Panc1 (cell line): ENCODE measurements around the gene ZMYM5.

Source experiments
- POLR2AphosphoS5 ChIP-seq: IDR thresholded peaks from 2 replicates; pipeline ENCODE4 v1.6.1; 2012; ENCODE audit warnings: mild to moderate bottlenecking, low read depth, low read length, moderate library complexity
- SIN3A ChIP-seq: IDR thresholded peaks from 2 replicates; pipeline ENCODE4 v1.6.1; 2012; ENCODE audit warnings: low read depth, mild to moderate bottlenecking, low read length, moderate library complexity, borderline replicate concordance; ENCODE audit not compliant: insufficient read depth
- TCF7L2 ChIP-seq: IDR thresholded peaks from 2 replicates; pipeline ENCODE4 v1.6.1; 2011; ENCODE audit warnings: mild to moderate bottlenecking, low read depth, low read length, inconsistent platforms
- TF ChIP-seq, protein P1 (sequence below): fragments of 450-650 bp; IDR thresholded peaks from 2 replicates; pipeline ENCODE4 v1.5.1; 2017; ENCODE audit warnings: mild to moderate bottlenecking
- TF ChIP-seq, protein P2 (sequence below), 2 experiments: IDR thresholded peaks; 2 replicates each; pipeline ENCODE4 v1.6.1; 2011 to 2012; ENCODE audit warnings: low read depth in 2 of 2, control low read depth in 1 of 2, low read length in 1 of 2, mild to moderate bottlenecking in 1 of 2, moderate library complexity in 1 of 2; ENCODE audit not compliant: insufficient read depth in 1 of 2

DNA sequence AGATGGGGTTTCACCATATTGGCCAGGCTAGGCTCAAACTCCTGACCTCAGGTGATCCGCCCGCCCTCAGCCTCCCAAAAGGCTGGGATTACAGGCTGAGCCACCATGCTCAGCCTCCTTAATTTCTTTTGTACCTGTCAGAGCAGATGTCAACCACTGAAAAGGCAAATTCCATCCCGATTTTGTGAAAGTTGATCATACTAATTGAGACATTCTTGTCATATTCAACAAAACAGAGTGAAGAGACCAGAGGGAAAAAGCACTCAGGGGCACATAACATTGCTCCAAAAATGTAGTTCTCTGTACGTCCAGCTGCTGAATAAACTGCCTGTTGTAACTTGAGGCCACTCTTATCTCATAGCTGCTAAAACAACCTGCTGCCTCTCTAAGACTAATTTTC is 53.3 kb downstream of the ZMYM5 start:
- TF ChIP-seq, protein P1, sequence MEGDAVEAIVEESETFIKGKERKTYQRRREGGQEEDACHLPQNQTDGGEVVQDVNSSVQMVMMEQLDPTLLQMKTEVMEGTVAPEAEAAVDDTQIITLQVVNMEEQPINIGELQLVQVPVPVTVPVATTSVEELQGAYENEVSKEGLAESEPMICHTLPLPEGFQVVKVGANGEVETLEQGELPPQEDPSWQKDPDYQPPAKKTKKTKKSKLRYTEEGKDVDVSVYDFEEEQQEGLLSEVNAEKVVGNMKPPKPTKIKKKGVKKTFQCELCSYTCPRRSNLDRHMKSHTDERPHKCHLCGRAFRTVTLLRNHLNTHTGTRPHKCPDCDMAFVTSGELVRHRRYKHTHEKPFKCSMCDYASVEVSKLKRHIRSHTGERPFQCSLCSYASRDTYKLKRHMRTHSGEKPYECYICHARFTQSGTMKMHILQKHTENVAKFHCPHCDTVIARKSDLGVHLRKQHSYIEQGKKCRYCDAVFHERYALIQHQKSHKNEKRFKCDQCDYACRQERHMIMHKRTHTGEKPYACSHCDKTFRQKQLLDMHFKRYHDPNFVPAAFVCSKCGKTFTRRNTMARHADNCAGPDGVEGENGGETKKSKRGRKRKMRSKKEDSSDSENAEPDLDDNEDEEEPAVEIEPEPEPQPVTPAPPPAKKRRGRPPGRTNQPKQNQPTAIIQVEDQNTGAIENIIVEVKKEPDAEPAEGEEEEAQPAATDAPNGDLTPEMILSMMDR = no peak
- no peak for TF ChIP-seq POLR2AphosphoS5
- TF ChIP-seq, protein P2, sequence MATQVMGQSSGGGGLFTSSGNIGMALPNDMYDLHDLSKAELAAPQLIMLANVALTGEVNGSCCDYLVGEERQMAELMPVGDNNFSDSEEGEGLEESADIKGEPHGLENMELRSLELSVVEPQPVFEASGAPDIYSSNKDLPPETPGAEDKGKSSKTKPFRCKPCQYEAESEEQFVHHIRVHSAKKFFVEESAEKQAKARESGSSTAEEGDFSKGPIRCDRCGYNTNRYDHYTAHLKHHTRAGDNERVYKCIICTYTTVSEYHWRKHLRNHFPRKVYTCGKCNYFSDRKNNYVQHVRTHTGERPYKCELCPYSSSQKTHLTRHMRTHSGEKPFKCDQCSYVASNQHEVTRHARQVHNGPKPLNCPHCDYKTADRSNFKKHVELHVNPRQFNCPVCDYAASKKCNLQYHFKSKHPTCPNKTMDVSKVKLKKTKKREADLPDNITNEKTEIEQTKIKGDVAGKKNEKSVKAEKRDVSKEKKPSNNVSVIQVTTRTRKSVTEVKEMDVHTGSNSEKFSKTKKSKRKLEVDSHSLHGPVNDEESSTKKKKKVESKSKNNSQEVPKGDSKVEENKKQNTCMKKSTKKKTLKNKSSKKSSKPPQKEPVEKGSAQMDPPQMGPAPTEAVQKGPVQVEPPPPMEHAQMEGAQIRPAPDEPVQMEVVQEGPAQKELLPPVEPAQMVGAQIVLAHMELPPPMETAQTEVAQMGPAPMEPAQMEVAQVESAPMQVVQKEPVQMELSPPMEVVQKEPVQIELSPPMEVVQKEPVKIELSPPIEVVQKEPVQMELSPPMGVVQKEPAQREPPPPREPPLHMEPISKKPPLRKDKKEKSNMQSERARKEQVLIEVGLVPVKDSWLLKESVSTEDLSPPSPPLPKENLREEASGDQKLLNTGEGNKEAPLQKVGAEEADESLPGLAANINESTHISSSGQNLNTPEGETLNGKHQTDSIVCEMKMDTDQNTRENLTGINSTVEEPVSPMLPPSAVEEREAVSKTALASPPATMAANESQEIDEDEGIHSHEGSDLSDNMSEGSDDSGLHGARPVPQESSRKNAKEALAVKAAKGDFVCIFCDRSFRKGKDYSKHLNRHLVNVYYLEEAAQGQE (IDR thresholded peaks at IDR 0.05; ENCODE audit: insufficient read depth in 1 of 2, low read depth in 2 of 2, low read length in 1 of 2) = no peak
- TF ChIP-seq SIN3A = no peak
- no peak for TF ChIP-seq TCF7L2
